ENCODE data around the gene ZNF469. TPM values are rescaled to one million over a fixed set of nuclear protein-coding genes. Genes with fewer than 3 reads are reported as not detected.

The ZNF469 gene
- total and polyA plus RNA-seq, 9 of the 15 experiments (the other 6 are each of a cell fraction or from before 2014, with no cell fraction given), result 0.01 to 0.04 TPM; not detected in 7

GRCh38 chr16:88358023-88358420 lies 24.7 kb upstream of the ZNF469 start:
- Histone ChIP-seq H3K27ac (ENCODE audit: extremely low read depth, low read depth, low read length) (no peak overlapping the region), H3K9me1 (ENCODE audit: control insufficient read depth, insufficient read depth, low read length) (no peaks in the 10 kb centered on the region), H3K79me2 (ENCODE audit: control insufficient read depth, insufficient read depth, low read length) (no peaks in the 10 kb centered on the region), H3K4me3 (no peak overlapping the region), H4K20me1 (replicated peaks; ENCODE audit: control insufficient read depth, insufficient read depth, low read length) (0 out of 2 replicates have a peak, but pooled peaks cover 4% of the 10 kb centered on the region), H3K9ac (ENCODE audit: insufficient read depth in 1 of 2, low read depth in 2 of 2, low read length in 2 of 2) (no peak overlapping the region), H3K36me3 (ENCODE audit: control insufficient read depth, insufficient read depth, low read length) (no peaks in the 10 kb centered on the region), H3K4me1 (replicated peaks in 1 of 2; ENCODE audit: control insufficient read depth in 2 of 2, insufficient read depth in 2 of 2, low read length in 2 of 2) (peaks cover 0 to 38% of the 10 kb centered on the region in 2 experiments; a peak in 2 of 5 replicates), H3K9me3 (replicated peaks; ENCODE audit: control insufficient read depth, insufficient read depth, low read depth, low read length) (no peaks in the 10 kb centered on the region), H3K4me2 (ENCODE audit: insufficient read depth, low read length) (no peak overlapping the region), H3K27me3 (ENCODE audit: control insufficient read depth in 2 of 2, insufficient read depth in 2 of 2, low read length in 2 of 2) (peaks cover 30 to 66% of the 10 kb centered on the region in 2 experiments), H2AFZ (ENCODE audit: low read depth, low read length) (no peak overlapping the region)
- CTCF ChIA-PET (ENCODE audit: low intra/inter-chr PET ratio), result no interaction called here
- ATAC-seq (no peak), DNase-seq (ENCODE audit: extremely low read depth in 1 of 4, low spot score in 3 of 4) (no peak), FAIRE-seq (no peak)
- BruUV-seq (replicated peaks), result no TSS peak
- intact Hi-C loops (cut with micrococcal nuclease) (no loop called here), in situ Hi-C loops (cut with MboI) (no loop called here)
- POLR2A ChIA-PET, result no interaction called here
- 17% methylated on average over 14 of the region's 16 CpGs for WGBS (ENCODE audit: insufficient coverage, low coverage, missing lambda C conversion rate)
- peak; percentile 64 for TF ChIP-seq EGR1 (conservative IDR thresholded peaks at IDR 0.05)
- TF ChIP-seq RERE (CRISPR knock-in tag; IDR thresholded peaks at IDR 0.05; ENCODE audit: borderline replicate concordance), result no peak

All from K562 (cell line).